ENCODE data around the gene MCEMP1.
"Not testable (repeated sequence)": the region's sequence is repeated elsewhere in the genome, so short reads cannot be mapped to it uniquely, and the experiment has no call there.

The MCEMP1 gene

GRCh38 chr19:7643629-7644549 is 33.0 kb upstream of the MCEMP1 start:
- DNase-seq, result not testable (repeated sequence)

GRCh38 chr19:7644550-7644877 is 32.4 kb upstream of the MCEMP1 start:
- no peak for DNase-seq

GRCh38 chr19:7645163-7645562 is 31.7 kb upstream of the MCEMP1 start:
- DNase-seq, result no peak

- DNase-seq, result no peak
Measured at GRCh38 chr19:7645656-7646425, 31.0 kb upstream of the MCEMP1 start.

GRCh38 chr19:7646426-7646700 is 30.5 kb upstream of the MCEMP1 start:
- no peak for DNase-seq

- no peak for DNase-seq
Measured at GRCh38 chr19:7647156-7647555, 29.7 kb upstream of the MCEMP1 start.

- no peak for DNase-seq
Measured at GRCh38 chr19:7648265-7649014, 28.4 kb upstream of the MCEMP1 start.

- no peak for DNase-seq
Measured at GRCh38 chr19:7650148-7650547, 26.7 kb upstream of the MCEMP1 start.

- no peak for DNase-seq
Measured at GRCh38 chr19:7652061-7652641, 24.7 kb upstream of the MCEMP1 start.

GRCh38 chr19:7654401-7654800 is 22.5 kb upstream of the MCEMP1 start:
- no peak for DNase-seq

GRCh38 chr19:7655581-7655980 is 21.3 kb upstream of the MCEMP1 start:
- DNase-seq, result no peak

GRCh38 chr19:7657131-7657751 is 19.6 kb upstream of the MCEMP1 start:
- DNase-seq, result no peak

GRCh38 chr19:7658219-7658686 is 18.6 kb upstream of the MCEMP1 start:
- DNase-seq, result no peak

GRCh38 chr19:7661744-7662538 is 14.9 kb upstream of the MCEMP1 start:
- no peak for DNase-seq

GRCh38 chr19:7662657-7663056 is 14.2 kb upstream of the MCEMP1 start:
- DNase-seq, result no peak

GRCh38 chr19:7663706-7664105 is 13.2 kb upstream of the MCEMP1 start:
- DNase-seq, result no peak

- no peak for DNase-seq
Measured at GRCh38 chr19:7665076-7665475, 11.8 kb upstream of the MCEMP1 start.

- no peak for DNase-seq
Measured at GRCh38 chr19:7668842-7669241, 8.0 kb upstream of the MCEMP1 start, which contains the start of gene RETN. Gene RETN, plus strand, starts transcription at chr19:7669049. Its CDS starts 278 bp downstream, at chr19:7669327.

- no peak for DNase-seq
Measured at GRCh38 chr19:7669641-7670040, 7.2 kb upstream of the MCEMP1 start.

- DNase-seq, result no peak
Measured at GRCh38 chr19:7670150-7670783, 6.6 kb upstream of the MCEMP1 start.

GRCh38 chr19:7670790-7671189 is 6.1 kb upstream of the MCEMP1 start:
- DNase-seq, result no peak

All from 8988T (cell line).